Cardiac muscle cell (in vitro differentiated cells and primary cell): ENCODE measurements around the gene GALNT9. TPM values are rescaled to one million over a fixed set of nuclear protein-coding genes. Genes with fewer than 3 reads are reported as not detected.
"Not testable (repeated sequence)": the region's sequence is repeated elsewhere in the genome, so short reads cannot be mapped to it uniquely, and the experiment has no call there.

Experiments
- DNase-seq, 2 donors: peaks; one replicate each; pipeline versions ENCODE4 v3.0.0 to v3.0.0-alpha.2; 2010 to 2017; ENCODE audit warnings: low read depth in 1 of 2, low spot score in 1 of 2
- H3K27ac ChIP-seq: fragments of 200-600 bp; sonication (generic); 2 replicates; pipeline ENCODE4 v1.5.1; 2016
- H3K27me3 ChIP-seq: fragments of 200-600 bp; sonication (generic); 2 replicates; pipeline ENCODE4 v1.6.0; 2016; ENCODE audit warnings: control low read depth
- H3K36me3 ChIP-seq: fragments of 200-600 bp; sonication (generic); 2 replicates; pipeline ENCODE4 v1.5.1; 2016; ENCODE audit warnings: control low read depth
- H3K4me1 ChIP-seq: fragments of 200-600 bp; sonication (generic); 2 replicates; pipeline ENCODE4 v1.8.1; 2017; ENCODE audit warnings: low read depth, mild to moderate bottlenecking, mixed run types
- H3K4me3 ChIP-seq: fragments of 200-600 bp; sonication (generic); 2 replicates; pipeline ENCODE4 v1.5.1; 2016; ENCODE audit warnings: mild to moderate bottlenecking
- H3K9me3 ChIP-seq: fragments of 200-600 bp; sonication (generic); 2 replicates; pipeline ENCODE4 v1.5.1; 2017; ENCODE audit warnings: low read depth, mild to moderate bottlenecking, control low read depth
- polyA plus RNA-seq: library from polyadenylated mRNA; unstranded; fragments of >200 nt; fragmentation: Nextera tagmentation; extraction: Ambion mirVana; gene quantifications from 2 replicates; pipeline ENCODE4 v1.2.1, GENCODE V29; 2016
- total RNA-seq: library from RNA; depleted of rRNA; stranded (reverse); fragments of >200 nt; gene quantifications from 2 replicates; pipeline ENCODE4 v1.2.3, GENCODE V29; 2016
- TF ChIP-seq, protein P1 (sequence below): IDR thresholded peaks from 2 replicates; pipeline ENCODE4 v1.5.1; 2012; ENCODE audit warnings: low read depth, mild to moderate bottlenecking, low read length

Gene GALNT9
- total and polyA plus RNA-seq, 2 experiments from 2014 or later, result 0.42 to 0.45 TPM

GRCh38 chr12:132196873-132197390 is 132.5 kb downstream of the GALNT9 start:
- no peak overlapping the region for H3K4me3 ChIP-seq
- TF ChIP-seq, protein P1, sequence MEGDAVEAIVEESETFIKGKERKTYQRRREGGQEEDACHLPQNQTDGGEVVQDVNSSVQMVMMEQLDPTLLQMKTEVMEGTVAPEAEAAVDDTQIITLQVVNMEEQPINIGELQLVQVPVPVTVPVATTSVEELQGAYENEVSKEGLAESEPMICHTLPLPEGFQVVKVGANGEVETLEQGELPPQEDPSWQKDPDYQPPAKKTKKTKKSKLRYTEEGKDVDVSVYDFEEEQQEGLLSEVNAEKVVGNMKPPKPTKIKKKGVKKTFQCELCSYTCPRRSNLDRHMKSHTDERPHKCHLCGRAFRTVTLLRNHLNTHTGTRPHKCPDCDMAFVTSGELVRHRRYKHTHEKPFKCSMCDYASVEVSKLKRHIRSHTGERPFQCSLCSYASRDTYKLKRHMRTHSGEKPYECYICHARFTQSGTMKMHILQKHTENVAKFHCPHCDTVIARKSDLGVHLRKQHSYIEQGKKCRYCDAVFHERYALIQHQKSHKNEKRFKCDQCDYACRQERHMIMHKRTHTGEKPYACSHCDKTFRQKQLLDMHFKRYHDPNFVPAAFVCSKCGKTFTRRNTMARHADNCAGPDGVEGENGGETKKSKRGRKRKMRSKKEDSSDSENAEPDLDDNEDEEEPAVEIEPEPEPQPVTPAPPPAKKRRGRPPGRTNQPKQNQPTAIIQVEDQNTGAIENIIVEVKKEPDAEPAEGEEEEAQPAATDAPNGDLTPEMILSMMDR, result no peak

GRCh38 chr12:132196038-132196872 is 133.1 kb downstream of the GALNT9 start:
- Histone ChIP-seq H3K36me3 (no peaks in the 10 kb centered on the region), H3K9me3 (no peaks in the 10 kb centered on the region), H3K4me3 (no peak overlapping the region), H3K4me1 (no peaks in the 10 kb centered on the region), H3K27me3 (peaks cover 3% of the 10 kb centered on the region), H3K27ac (no peak overlapping the region)
- TF ChIP-seq, protein P1, result no peak
- DNase-seq, result no peak

More at GRCh38 chr12:132196873-132197390, 132.5 kb downstream of the GALNT9 start:
- Histone ChIP-seq H3K27ac (no peak overlapping the region), H3K36me3 (no peaks in the 10 kb centered on the region), H3K4me1 (no peaks in the 10 kb centered on the region), H3K27me3 (peaks cover 3% of the 10 kb centered on the region), H3K9me3 (no peaks in the 10 kb centered on the region)
- DNase-seq, result no peak

GRCh38 chr12:132195242-132195641 is 134.1 kb downstream of the GALNT9 start:
- not testable (repeated sequence) for H3K4me1 ChIP-seq

GRCh38 chr12:132194556-132194955 is 134.8 kb downstream of the GALNT9 start:
- H3K36me3 ChIP-seq, result no peaks in the 10 kb centered on the region
- DNase-seq, result no peak
- H3K27me3 ChIP-seq, result peaks cover 3% of the 10 kb centered on the region
- H3K4me1 ChIP-seq, result no peaks in the 10 kb centered on the region
- TF ChIP-seq, protein P1, result no peak
- no peaks in the 10 kb centered on the region for H3K9me3 ChIP-seq
- H3K4me3 ChIP-seq, result no peak overlapping the region
- H3K27ac ChIP-seq, result no peak overlapping the region

More at GRCh38 chr12:132195242-132195641, 134.1 kb downstream of the GALNT9 start:
- H3K4me3 ChIP-seq, H3K36me3 ChIP-seq, H3K27me3 ChIP-seq, H3K9me3 ChIP-seq, H3K27ac ChIP-seq, DNase-seq: not testable (repeated sequence)

DNA sequence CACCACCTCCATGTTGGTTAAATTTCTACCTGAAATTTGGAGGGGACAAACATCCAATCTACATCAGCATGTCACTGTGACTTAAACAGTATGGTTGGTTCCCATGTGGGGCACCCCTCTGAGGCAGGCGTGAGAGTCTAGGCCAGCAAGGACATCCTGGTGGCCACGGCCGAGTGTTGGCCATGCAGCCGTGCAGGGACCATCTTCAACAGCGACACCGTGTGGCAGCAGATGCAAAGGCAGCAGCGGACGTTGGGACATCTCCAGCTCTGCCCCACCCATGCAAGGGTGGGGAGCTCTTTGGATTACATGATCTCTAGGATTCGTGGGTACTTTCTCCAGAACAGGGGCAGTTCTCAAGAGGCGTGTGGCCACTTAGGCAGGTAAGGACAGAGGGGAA is 135.3 kb downstream of the GALNT9 start:
- no peaks in the 10 kb centered on the region for H3K9me3 ChIP-seq
- H3K27me3 ChIP-seq, result peaks cover 3% of the 10 kb centered on the region
- H3K27ac ChIP-seq, result no peak overlapping the region
- no peak for DNase-seq
- H3K4me3 ChIP-seq, result no peak overlapping the region
- no peaks in the 10 kb centered on the region for H3K4me1 ChIP-seq
- H3K36me3 ChIP-seq, result no peaks in the 10 kb centered on the region
- TF ChIP-seq, protein P1, result no peak
